Measurements from ENCODE around the gene KIF26B.

KIF26B gene

DNA sequence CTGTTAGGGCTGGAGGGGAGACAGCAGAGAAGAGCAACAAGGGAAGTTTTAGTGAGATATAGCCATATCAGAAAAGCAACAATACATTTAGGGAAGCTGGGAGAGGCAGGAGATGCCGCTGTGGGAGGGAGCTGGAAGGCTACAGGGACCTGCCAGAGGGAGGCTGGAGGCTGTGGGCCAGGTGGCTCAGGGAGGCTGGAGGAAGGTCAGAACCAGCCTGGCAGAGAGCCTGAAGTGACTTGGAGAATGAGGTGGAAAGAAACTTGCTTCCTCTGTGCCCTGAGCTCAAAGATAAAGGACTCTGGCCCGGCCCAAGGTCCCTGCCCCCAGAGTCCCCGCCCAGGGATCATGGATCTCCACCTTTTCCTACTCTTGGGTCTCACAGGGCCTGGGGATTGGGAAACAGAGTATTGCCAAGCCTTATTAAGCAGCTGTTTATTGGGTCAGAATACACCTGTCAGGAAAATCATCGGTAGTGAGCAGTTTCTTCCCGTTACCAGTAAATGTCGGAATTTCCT is 85.9 kb downstream of the KIF26B start:
- DNase-seq (ENCODE audit: low spot score): no peak

DNA sequence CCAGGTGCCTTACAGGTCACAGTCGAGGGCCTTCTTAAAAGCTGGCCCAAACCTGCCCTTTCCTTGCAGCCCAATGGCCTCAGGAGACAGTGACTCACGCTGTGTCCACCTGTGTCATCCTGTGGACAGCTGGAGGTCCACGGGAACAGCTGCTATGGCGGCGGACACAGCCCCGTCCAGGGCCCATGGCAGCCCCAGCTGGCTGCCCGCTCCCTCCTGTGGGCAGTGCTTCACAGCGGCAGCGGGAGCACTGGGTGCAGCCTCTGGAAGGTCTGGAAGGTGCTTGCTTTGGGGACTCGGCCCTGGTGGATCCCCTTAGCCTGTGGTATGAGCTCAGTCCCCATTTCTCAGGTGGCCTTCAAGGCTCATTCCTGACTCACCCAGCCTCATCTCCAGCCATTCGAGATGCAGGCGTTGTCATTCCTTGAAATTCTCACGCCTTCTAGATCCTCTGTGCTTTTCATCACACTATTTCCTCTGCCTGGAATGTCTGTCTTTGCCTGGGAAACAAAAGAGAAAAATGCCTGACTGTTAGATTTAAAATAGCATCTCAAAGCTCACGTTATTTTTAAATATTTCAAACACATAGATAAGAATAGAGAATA is 86.8 kb downstream of the KIF26B start:
- DNase-seq (ENCODE audit: low spot score): no peak

DNA sequence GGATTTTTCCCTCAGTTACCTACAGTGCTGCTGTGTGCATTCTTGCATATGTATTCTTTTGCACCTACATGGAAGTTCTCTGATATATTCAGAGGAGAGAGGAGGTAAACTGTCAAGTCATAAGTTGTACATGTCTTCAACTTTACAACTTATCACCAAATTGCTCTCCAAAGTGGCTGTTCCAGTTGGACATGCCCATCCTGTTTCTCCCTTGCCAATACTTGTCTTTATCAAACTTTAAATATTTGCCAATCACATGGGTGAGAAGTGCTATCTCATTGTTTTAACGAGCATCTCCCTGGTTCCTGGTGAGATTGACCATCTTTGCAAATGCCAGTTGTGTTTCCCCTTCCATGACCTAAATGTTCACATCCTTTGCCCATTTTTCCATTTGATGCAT is 88.2 kb downstream of the KIF26B start:
- no peak for DNase-seq (ENCODE audit: low spot score)

DNA sequence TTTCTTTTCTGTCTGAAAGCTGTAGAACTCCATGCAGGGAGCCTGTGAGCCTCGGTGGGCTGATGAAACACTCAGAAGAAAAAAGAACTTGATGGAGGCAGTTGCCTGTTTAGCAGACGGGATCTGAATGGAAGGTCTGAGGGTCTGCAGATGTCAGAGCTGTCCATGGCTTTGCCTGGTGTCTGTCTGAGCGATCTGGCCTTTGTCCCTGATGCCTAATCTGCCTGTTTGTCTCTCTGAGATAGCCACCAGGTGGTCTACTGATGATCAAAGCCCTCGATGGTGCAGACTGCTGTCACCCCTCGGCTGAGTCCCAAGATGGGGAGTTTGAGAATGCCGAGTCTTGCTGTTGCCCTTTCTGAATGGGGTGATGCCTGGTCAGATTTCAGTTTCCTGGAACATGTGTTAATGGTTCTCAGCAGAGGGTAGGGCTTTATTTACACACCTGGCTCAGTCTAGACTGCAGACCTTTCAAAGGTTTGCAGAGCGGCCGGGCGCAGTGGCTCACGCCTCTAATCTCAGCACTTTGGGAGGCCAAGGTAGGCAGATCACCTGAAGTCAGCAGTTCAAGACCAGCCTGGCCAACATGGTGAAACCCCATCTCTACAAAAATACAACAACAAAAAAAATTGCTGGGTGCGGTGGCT is 90.4 kb downstream of the KIF26B start:
- DNase-seq (ENCODE audit: low spot score): peak; percentile 72

DNA sequence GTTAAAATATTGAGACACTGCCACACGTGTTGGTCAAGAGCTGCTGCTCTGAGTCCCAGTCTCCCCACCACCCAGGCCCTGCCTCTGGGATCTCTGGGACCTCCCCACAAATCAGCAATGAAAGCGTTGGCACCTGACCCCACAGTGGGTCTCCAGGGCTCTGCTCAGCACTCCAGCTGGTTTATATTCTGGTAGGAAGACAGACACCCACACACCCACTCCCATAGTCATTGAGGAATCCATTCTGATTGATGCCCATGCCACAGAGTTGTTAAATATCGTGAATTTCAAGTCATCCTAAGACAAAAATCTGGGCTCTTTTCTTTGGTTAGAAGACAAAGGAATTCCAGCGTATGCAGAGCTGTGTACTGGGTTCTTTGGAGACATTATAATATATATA is 91.6 kb downstream of the KIF26B start:
- no peak for DNase-seq (ENCODE audit: low spot score)

DNA sequence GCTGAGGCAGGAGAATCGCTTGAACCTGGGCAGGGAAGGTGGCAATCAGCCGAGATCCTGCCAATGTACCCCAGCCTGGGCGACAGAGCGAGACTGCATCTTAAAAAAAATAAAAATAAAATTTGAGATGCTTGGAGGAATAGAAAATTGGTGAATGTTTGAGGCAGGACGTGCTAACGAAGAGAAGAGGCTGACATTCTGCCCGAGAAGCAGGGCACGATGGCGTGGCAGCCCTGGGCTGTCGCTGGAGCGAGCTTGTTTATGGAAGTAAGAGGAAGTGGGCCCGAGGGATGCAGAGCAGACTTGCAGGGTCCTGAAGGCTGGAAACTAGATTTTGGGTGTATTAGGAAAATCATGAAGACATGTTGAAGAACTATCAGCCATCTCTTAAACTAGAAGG is 92.6 kb downstream of the KIF26B start:
- no peak for DNase-seq (ENCODE audit: low spot score)

DNA sequence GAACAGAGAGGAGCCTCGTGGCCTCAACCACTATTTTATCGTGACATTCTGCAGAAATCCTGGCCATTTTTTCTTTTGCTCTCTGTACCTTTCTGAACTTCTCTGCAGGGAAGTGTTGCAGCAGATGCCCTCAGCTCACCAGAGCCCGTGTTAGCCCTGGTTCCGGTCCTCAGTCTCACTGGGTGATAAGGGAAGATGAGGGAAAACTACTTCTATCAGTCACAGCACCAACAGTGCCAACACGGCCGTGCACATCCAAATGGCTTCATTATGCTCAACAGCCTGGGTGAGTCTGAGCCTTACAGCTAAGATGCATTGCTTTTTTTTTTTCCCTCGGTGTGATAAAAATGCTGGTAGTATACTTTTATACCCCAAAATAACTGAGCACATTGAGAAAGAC is 93.0 kb downstream of the KIF26B start:
- no peak for DNase-seq (ENCODE audit: low spot score)

DNA sequence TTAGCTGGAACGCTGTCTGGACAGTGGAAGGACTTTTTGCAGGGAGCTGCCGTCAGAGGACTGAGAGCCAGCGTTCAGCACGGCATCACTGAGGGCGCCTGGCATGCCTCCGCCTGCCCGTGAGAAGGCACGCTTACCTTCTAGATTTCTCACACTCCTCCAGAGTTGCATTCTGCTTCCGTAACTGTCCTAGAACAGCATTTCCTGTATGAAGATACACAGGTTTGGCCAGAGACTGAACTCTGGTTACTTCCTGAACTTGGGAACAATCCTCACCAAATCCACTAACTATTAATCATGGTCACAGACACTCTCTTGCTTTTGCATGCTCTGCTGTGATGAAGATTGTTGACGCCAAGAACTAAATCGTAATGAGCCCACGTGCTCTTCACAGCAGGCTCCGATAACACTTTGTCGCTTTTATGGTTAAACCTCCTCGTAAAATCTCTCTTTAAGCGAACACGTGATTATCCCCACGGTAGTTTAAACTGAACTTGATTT is 93.5 kb downstream of the KIF26B start:
- DNase-seq (ENCODE audit: low spot score): no peak

DNA sequence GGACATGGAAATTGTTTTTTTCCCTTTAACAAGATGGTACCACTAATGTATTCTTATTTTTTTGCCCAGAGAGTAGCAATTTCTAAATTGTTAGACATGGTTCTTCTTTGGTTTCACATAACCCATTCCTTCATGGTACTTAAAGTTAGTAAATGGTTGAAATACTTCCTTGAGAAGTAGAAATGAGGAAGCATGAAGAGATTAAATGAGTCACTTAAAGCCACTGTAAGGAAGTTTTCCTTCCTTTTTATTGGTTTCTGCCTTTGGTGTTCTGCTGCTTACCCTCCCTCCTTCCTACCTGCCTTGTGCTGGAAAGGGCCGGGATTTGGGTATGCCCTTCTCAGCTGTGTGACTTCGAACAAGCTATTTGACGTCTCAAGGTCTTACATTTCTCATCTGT is 101.0 kb downstream of the KIF26B start:
- DNase-seq (ENCODE audit: low spot score): no peak

DNA sequence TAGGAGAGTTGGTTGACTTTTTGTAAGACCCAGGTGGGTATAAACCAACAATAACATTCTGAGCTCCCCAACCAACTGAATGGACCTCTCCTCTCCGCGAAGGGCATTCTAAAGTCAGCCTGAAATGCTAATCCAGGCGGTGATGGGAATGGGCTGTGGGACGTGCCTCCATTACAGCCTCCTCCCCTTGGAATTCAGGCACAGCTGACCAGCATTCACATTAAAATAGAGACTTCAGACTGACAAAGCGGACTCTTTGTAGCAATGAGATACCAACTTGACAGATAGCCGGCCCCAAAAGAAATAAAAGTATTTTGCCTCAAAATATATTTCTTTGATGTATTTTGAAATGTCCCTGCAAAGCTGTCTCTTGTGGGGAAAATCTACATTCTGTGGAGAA is 101.7 kb downstream of the KIF26B start:
- DNase-seq (ENCODE audit: low spot score): no peak

DNA sequence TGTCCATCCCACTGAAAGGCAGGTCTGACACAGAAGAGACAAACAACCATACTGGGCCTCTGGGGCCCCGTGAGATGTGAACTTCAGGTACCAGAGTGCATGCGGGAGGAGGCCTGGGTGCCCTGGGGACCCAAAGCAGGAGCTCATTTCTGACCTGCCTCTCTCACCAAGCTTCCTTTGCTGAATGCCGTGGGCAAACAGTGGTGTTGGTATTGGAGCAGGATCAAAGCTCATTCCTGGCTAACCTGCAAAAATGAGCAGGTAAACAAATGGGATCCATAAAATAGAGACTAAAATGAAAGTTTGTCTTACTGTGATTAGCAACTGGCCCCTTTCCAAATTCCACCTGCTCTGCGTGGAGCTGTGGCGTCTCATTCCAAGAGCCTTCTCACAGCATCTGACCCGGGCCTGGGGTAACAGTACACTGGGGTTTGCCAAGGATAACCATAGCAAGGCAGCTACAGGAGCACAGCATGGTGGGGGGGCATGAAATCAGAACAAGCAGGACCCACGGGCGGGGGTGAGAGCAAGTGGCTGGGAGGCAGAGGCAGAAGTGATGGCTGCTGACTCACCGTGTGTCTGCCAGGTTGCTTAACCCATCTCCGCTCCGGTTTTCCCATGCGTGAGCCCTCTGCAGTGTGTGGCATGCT is 103.6 kb downstream of the KIF26B start:
- DNase-seq (ENCODE audit: low spot score): no peak

DNA sequence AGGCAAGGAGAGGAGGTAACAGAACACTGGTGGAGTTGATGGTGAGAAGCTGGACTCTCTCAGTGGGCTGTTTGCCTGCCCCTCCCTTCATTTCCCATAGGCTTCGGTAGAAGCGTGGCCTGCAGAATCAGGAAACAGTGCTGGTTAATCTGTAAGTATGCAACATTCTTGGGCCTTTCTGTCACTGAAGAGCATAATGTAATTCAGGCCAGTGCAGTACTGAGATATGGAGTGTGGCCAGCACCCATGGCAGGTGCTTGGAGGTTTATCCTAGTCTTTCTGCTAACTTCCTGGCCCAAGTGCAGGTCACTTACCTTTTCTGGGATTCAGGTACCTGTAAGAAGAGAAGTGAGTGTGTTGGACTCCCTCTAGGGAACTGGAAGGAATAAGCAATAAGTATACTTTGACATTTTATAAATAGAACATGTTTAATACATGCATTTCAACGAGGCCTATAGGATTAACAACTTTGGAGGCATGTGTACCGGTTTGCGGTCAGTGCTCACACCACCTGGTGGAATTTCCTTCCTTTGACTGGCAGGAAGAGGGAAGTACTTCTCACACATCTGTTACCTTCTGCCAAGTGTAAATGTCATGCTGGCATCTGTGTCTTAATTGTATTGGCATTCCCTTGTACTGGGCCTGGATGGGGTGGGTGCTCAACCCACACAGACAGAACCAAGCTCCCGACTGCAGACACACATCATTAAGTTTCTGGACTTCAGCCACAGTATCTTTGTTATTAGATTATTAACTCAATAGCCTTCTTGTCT is 105.5 kb downstream of the KIF26B start:
- no peak for DNase-seq (ENCODE audit: low spot score)

DNA sequence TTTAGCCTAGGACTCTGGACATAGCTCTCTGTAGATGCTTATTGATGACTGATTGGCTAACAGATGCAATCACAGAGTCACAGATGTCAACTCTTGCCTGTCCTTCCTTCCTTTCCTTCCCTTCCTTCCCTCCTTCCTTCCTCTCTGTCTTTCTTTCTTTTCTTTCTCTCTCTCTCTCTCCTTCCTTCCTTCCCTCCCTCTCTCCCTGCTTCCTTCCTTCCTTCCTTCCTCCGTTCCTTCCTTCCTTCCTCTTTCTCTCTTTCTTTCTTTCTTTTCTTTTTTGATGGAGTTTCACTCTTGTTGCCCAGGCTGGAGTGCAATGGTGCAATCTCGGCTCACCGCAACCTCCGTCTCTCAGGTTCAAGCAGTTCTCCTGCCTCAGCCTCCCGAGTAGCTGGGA is 106.1 kb downstream of the KIF26B start:
- DNase-seq (ENCODE audit: low spot score): no peak

DNA sequence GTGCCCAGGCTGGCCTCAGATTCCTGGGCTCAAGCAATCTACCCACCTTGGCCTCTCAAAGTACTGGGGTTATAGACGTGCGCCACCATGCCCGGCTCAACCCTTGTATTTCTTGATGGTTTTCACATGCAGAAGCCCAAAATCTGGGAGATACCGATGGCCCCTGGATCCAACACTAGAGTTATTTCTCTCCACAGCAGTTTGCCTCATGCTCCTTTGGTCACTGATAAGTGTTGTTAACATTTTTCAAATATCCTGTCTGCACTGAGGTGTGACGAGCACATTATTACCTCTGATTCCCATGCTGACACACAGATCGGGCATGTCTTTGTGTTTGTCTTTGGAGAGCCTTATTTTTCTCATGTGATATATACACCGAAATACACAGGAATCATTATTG is 107.0 kb downstream of the KIF26B start:
- no peak for DNase-seq (ENCODE audit: low spot score)

DNA sequence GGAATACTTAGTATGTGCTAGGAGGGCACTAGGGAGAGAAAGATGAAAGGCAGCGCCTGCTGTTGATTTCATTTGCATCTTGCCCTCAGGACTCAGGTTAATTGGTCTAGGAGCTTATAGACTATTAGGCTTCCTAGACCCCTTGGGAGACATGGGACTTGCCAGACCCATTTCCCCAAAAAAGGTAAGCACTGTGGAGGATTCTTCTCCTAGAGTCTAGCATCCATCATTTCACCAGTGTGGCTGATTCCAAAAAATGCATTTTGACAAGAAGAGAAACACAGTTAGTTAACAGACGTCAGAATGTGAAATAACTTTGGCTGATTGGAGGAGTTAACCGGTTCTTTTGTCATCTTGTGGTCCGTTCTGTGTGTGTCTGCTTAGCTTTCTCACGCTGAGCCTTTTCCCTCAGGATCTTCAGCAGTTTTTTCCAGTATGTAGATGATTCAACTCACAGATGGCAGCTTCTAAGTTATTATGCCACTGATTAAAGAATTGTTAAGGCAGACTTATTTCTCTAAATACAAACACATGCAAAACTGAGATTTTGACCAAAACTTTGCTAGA is 108.8 kb downstream of the KIF26B start:
- no peak for DNase-seq (ENCODE audit: low spot score)

DNA sequence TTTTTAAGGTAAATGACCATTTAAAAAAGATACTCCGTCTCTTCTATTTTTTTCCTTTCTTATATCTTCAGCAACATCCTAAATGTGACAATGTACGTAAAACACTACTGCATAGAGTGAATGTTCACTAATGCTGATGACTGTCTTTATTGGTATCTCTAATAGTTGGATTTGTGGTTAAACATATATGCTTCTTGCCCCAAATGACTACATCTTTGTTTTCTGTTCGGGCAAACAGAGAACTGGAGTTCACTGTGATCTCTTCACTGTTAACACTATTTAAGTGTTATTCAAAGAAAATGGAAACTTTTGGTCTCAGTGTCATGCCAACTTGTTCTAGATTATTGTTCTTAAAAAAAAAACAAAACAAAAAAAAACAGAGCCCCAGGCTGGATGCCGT is 109.4 kb downstream of the KIF26B start:
- no peak for DNase-seq (ENCODE audit: low spot score)

DNA sequence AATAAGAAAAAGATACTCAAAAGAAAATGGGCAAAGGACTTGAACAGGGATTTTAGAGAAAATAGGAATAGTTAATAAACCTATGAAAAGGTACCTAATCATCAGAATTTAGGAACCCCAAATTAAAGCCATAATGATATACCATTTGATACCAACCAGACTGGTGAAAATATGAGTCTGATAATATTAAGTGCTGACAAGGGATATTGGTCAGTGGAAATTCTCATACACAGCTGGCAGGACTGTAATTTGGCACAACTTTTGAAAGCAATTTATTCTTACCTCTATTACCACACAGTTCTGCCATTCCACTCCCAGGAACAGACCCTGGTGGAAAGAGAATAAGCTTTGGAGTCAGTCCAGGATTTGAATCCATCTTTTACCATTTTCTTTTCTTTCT is 111.3 kb downstream of the KIF26B start:
- DNase-seq (ENCODE audit: low spot score): no peak

DNA sequence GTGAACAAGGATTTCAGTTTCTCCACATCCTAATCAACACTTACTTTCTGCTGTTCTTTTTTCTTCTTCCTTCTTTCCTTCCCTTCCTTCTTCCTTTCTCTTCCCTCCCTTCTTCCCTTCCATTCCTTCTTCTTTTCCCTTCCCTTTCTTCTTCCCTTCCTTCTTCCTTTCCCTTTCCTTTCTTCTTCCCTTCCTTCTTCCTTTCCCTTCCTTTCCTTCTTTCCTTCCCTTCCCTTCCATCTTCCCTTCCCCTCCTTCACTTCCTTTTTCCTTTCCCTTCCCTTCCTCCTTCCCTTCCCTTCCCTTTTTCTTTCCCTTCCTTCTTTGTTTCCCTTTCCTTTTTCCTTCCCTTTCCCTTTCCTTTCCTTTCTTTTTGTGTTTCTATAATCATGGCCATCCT is 115.3 kb downstream of the KIF26B start:
- no peak for DNase-seq (ENCODE audit: low spot score)

DNA sequence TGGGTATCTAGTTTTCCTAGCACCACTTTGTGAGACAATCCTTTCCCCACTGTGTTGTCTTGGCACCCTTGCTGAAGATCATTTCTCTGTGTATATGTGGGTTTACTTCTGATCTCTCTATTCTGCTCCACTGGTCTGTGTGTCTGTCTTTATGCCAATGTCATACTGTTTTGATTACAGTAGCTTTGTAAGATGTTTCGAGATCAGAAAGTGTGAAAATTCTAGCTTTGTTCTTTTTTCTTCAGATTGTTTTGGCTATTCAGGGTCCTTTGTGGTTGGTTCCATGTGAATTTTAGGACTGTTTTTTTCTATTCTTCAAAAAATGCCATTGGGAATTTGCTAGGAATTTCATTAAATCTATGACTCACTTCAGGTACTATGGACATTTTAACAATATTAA is 116.2 kb downstream of the KIF26B start:
- no peak for DNase-seq (ENCODE audit: low spot score)

DNA sequence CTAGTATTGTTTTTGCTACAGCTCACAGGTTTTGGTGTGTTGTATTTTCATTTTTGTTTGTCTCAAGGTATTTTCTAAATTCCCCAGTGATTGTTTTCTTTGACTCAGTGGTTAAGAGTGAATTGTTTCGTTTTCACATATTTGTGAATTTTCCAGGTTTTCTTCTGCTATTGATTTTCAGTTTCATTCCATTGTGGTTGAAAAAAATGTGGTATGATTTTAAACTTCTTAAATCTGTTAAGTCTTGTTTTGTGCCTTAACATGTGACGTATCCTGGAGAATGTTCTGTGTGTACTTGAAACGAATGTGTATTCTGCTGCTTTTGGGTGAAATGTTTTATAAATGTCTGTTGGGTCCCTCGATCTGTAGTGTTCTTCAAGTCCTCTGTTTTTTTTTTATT is 117.9 kb downstream of the KIF26B start:
- DNase-seq (ENCODE audit: low spot score): no peak

DNA sequence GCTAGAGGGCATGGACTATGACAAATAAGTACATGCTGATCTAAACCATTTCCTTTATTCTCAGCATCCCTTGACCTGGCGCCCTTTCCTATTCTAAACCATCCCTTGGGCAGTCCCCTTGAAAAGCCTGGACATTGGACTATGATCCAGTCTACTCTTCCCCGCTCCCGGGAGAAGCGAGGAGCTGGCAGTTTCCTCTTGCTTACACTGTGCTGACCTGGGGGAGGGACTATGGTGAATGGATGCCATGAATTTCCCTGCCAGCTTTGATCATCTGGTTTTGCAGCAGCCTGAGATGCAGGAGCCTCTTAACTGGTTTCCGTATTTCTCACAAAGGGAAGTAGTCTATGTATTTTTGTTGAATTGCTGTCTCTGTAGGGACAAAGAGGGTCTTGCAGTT is 121.7 kb downstream of the KIF26B start:
- no peak for DNase-seq (ENCODE audit: low spot score)

DNA sequence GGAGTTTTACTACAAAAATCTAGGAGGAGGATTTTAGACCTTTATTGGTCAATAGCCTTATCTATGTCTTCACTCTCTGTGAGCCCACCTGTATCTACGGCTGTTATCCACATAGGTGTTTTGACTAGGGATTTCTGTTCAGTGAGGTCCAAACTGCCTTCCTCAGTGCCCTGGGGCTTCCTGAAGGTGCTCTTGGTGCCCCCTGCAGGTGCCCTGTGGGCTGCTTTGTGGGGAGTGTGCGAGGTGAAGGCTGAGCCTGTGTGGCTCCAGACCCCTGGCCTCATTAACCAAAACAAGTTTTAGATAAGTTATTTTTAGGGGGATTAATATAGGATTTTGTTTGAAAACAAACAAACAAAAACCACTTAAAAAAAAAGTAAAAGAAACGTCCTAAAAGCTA is 122.5 kb downstream of the KIF26B start:
- peak; percentile 8 for DNase-seq (ENCODE audit: low spot score)

Data from SK-N-DZ (cell line).